ENCODE data around the gene LARP1B. TPM values are rescaled to one million over a fixed set of nuclear protein-coding genes. Genes with fewer than 3 reads are reported as not detected.
A peak's percentile ranks its signal among the peaks of the same experiment; 100 is the strongest.

Gene LARP1B
- total RNA-seq, 1 experiment from 2014 or later: 42.9 TPM

DNA sequence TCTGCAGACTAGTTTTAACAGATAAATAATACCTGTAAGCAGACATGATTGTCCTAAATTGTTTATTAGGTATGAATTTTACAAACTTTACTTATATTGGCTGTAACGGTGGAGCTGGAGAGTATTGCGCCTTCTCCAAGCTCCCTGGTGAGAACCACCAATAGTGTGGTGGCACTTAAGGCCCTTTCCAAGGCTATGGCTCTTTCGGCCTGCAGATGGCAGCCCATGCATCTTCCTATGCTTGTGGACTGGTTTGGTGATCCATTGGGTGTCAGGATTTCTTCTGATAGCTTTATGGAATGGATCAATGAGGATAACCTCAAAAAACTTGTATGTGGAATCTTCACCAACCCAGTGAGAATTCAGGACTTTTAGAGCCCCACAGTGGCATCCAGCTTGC is 7.8 kb downstream of the LARP1B start:
- H3K14ac ChIP-seq (ENCODE audit: insufficient read depth, low read length): no peak overlapping the region
- no peaks in the 10 kb centered on the region for H3K9me3 Mint-ChIP-seq
- no peaks in the 10 kb centered on the region for H3K27me3 Mint-ChIP-seq (ENCODE audit: low read depth)
- no peak overlapping the region for H4K8ac ChIP-seq (replicated peaks; ENCODE audit: insufficient read length, low read depth, low read length)
- no peak overlapping the region for H3K4ac ChIP-seq (ENCODE audit: low read depth, low read length)
- no peak overlapping the region for H4K91ac ChIP-seq (ENCODE audit: insufficient read length, low read depth, low read length)
- H3K4me3 Mint-ChIP-seq: no peak overlapping the region
- no peak overlapping the region for H2BK12ac ChIP-seq (ENCODE audit: insufficient read length, low read depth, low read length)
- H4K5ac ChIP-seq (ENCODE audit: insufficient read length, low read depth, low read length): no peak overlapping the region
- no peak overlapping the region for H3K23ac ChIP-seq (ENCODE audit: insufficient read length, low read depth, low read length)
- no CpG with 5 or more reads among the region's 3 CpGs for WGBS (ENCODE audit: extremely low coverage, insufficient read length, low lambda C conversion rate)
- TF ChIP-seq, protein P1, sequence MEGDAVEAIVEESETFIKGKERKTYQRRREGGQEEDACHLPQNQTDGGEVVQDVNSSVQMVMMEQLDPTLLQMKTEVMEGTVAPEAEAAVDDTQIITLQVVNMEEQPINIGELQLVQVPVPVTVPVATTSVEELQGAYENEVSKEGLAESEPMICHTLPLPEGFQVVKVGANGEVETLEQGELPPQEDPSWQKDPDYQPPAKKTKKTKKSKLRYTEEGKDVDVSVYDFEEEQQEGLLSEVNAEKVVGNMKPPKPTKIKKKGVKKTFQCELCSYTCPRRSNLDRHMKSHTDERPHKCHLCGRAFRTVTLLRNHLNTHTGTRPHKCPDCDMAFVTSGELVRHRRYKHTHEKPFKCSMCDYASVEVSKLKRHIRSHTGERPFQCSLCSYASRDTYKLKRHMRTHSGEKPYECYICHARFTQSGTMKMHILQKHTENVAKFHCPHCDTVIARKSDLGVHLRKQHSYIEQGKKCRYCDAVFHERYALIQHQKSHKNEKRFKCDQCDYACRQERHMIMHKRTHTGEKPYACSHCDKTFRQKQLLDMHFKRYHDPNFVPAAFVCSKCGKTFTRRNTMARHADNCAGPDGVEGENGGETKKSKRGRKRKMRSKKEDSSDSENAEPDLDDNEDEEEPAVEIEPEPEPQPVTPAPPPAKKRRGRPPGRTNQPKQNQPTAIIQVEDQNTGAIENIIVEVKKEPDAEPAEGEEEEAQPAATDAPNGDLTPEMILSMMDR (conservative IDR thresholded peaks at IDR 0.05): peak; percentile 64
- H3K4me1 Mint-ChIP-seq: peaks cover 9 to 11% of the 10 kb centered on the region in 2 experiments
- no peaks in the 10 kb centered on the region for H3K4me1 ChIP-seq (ENCODE audit: insufficient read depth, low read length)
- peaks cover 7% of the 10 kb centered on the region for H3K79me1 ChIP-seq (ENCODE audit: insufficient read depth, low read depth, low read length, poor library complexity, severe bottlenecking)
- peaks cover 0 to under 1% (median 0%) of the 10 kb centered on the region in 3 experiments; a peak in 3 of 7 replicates for H3K36me3 Mint-ChIP-seq (ENCODE audit: insufficient read depth in 1 of 3, low read depth in 3 of 3)
- no peak overlapping the region for H3K4me2 ChIP-seq (ENCODE audit: insufficient read depth, insufficient read length, low read length)
- no peak overlapping the region for H2BK15ac ChIP-seq (ENCODE audit: low read depth, low read length)
- no peak overlapping the region for H3T11ph ChIP-seq (ENCODE audit: low read length)
- no peak overlapping the region for H3K56ac ChIP-seq (ENCODE audit: insufficient read length, low read depth, low read length)
- H3K18ac ChIP-seq (ENCODE audit: insufficient read length, low read depth, low read length): no peak overlapping the region
- H2BK20ac ChIP-seq (ENCODE audit: low read depth, low read length, poor library complexity, severe bottlenecking): no peak overlapping the region
- no peak overlapping the region for H3K27ac Mint-ChIP-seq
- no peak overlapping the region for H3K27ac ChIP-seq (ENCODE audit: insufficient read length, low read depth, low read length)
- H4K20me1 ChIP-seq (ENCODE audit: control insufficient read depth, insufficient read depth, insufficient read length): no peaks in the 10 kb centered on the region
- H3K27me3 ChIP-seq (ENCODE audit: insufficient read depth, low read length): no peaks in the 10 kb centered on the region
- H3K23me2 ChIP-seq (ENCODE audit: insufficient read length, low read depth, low read length, poor library complexity, severe bottlenecking): no peaks in the 10 kb centered on the region
- no peak overlapping the region for H2BK120ac ChIP-seq (ENCODE audit: low read depth, low read length, poor library complexity, severe bottlenecking)
- no peak overlapping the region for H2AFZ ChIP-seq (ENCODE audit: low read length)
- no peak overlapping the region for H2AK5ac ChIP-seq (ENCODE audit: insufficient read length, low read length)
- no peaks in the 10 kb centered on the region for H3K9me3 ChIP-seq (ENCODE audit: control insufficient read depth, low read depth, low read length)
- no peak overlapping the region for H2BK5ac ChIP-seq (ENCODE audit: insufficient read length, low read length)
- no peak overlapping the region for H3K9ac ChIP-seq (ENCODE audit: extremely low read depth, insufficient read length, low read length)
- peaks cover 11% of the 10 kb centered on the region; the same call in 1 of the 2 replicates for H3K79me2 ChIP-seq (ENCODE audit: insufficient read depth, low read length)
- peak; percentile 69 for DNase-seq

Data from H9 (cell line).